ENCODE results near the gene TMEM53. TPM values are rescaled to one million over a fixed set of nuclear protein-coding genes. Genes with fewer than 3 reads are reported as not detected.

TMEM53 gene
- total RNA-seq, 3 donors from 2014 or later: 8.3 to 9.4 (median 9.2) TPM

- peak in 1 of 2 donors; percentile 64 for DNase-seq (ENCODE audit: low spot score in 2 of 2)
- Histone ChIP-seq H3K4me3 (no peak overlapping the region), H3K4me1 (no peaks in the 10 kb centered on the region), H3K27ac (no peak overlapping the region), H3K36me3 (no peaks in the 10 kb centered on the region), H3K27me3 (no peaks in the 10 kb centered on the region), H3K9me3 (no peaks in the 10 kb centered on the region)
- no peak for TF ChIP-seq POLR2AphosphoS5 (IDR thresholded peaks at IDR 0.05)
- TF ChIP-seq CTCF (IDR thresholded peaks at IDR 0.05): peak; percentile 64 to 76 (median 75)
- intact Hi-C loops (cut with DNase I; ENCODE audit: low total_unique reads): no loop called here
Measured at GRCh38 chr1:44714944-44715571, 40.8 kb upstream of the TMEM53 start.

- no peak for DNase-seq (ENCODE audit: low spot score in 2 of 2)
- Histone ChIP-seq H3K27ac (no peak overlapping the region), H3K9me3 (no peaks in the 10 kb centered on the region), H3K36me3 (no peaks in the 10 kb centered on the region), H3K27me3 (no peaks in the 10 kb centered on the region), H3K4me3 (no peak overlapping the region), H3K4me1 (no peaks in the 10 kb centered on the region)
- no peak for TF ChIP-seq POLR2A (IDR thresholded peaks at IDR 0.05)
- TF ChIP-seq CTCF (IDR thresholded peaks at IDR 0.05): no peak
- no peak for TF ChIP-seq POLR2AphosphoS5 (IDR thresholded peaks at IDR 0.05)
- intact Hi-C loops (cut with DNase I; ENCODE audit: low total_unique reads): no loop called here
Measured at GRCh38 chr1:44714532-44714931, 40.3 kb upstream of the TMEM53 start.

- DNase-seq (ENCODE audit: low spot score in 2 of 2): no peak
- H3K4me1 ChIP-seq: no peaks in the 10 kb centered on the region
- no peaks in the 10 kb centered on the region for H3K36me3 ChIP-seq
- no peak overlapping the region for H3K4me3 ChIP-seq
- intact Hi-C loops (cut with DNase I; ENCODE audit: low total_unique reads): no loop called here
- H3K27me3 ChIP-seq: no peaks in the 10 kb centered on the region
- no peak overlapping the region for H3K27ac ChIP-seq
- no peak for TF ChIP-seq POLR2AphosphoS5 (IDR thresholded peaks at IDR 0.05)
- TF ChIP-seq CTCF (IDR thresholded peaks at IDR 0.05): no peak
- no peak for TF ChIP-seq POLR2A (IDR thresholded peaks at IDR 0.05)
- H3K9me3 ChIP-seq: no peaks in the 10 kb centered on the region
Measured at GRCh38 chr1:44713321-44713781, 39.1 kb upstream of the TMEM53 start.

- no peaks in the 10 kb centered on the region for H3K9me3 ChIP-seq
- no peak overlapping the region for H3K4me3 ChIP-seq
- H3K27ac ChIP-seq: no peak overlapping the region
- DNase-seq (ENCODE audit: low spot score in 2 of 2): no peak
- no peaks in the 10 kb centered on the region for H3K36me3 ChIP-seq
- no peak for TF ChIP-seq POLR2A (IDR thresholded peaks at IDR 0.05)
- TF ChIP-seq CTCF (IDR thresholded peaks at IDR 0.05): peak in 2 of 3 donors; percentile 18 to 30
- TF ChIP-seq POLR2AphosphoS5 (IDR thresholded peaks at IDR 0.05): no peak
- no peaks in the 10 kb centered on the region for H3K27me3 ChIP-seq
- H3K4me1 ChIP-seq: no peaks in the 10 kb centered on the region
- intact Hi-C loops (cut with DNase I; ENCODE audit: low total_unique reads): no loop called here
Measured at GRCh38 chr1:44707959-44708831, 33.9 kb upstream of the TMEM53 start.

Data from breast epithelium (tissue), 4 donors.